Loucy (cell line): ENCODE results near the gene CPEB3.

Experiments used
- CTCF ChIP-seq: fragments of 200-600 bp; sonication (generic); conservative IDR thresholded peaks from 2 replicates; pipeline ENCODE4 v1.5.1; 2014; ENCODE audit warnings: mild to moderate bottlenecking, antibody characterized with exemption, low read length
- EZH2phosphoT487 ChIP-seq: fragments of 200-600 bp; IDR thresholded peaks from 2 replicates; pipeline ENCODE4 v1.6.1; 2018; ENCODE audit warnings: antibody characterized with exemption, mild to moderate bottlenecking, moderate library complexity, borderline replicate concordance

- TF ChIP-seq CTCF = no peak
- no peak for TF ChIP-seq EZH2phosphoT487
These were observed 52.8 kb downstream of the CPEB3 start for GRCh38 chr10:92238054-92238585.
